KMS-11 (cell line): ENCODE data around the gene SLC39A9.

Experiments
- H2AFZ ChIP-seq: fragments of 200-600 bp; sonication (generic); 2 replicates; pipeline ENCODE4 v1.6.1; 2016; ENCODE audit warnings: antibody characterized with exemption, mixed run types, low read depth
- H3K27ac ChIP-seq: fragments of 200-600 bp; sonication (generic); 2 replicates; pipeline ENCODE4 v1.6.1; 2016; ENCODE audit warnings: mild to moderate bottlenecking, mixed run types
- H3K27me3 ChIP-seq: fragments of 200-600 bp; sonication (generic); 2 replicates; pipeline ENCODE4 v1.6.1; 2017; ENCODE audit warnings: mild to moderate bottlenecking, low read depth, mixed run types, moderate library complexity; ENCODE audit not compliant: insufficient read depth
- H3K36me3 ChIP-seq: fragments of 200-600 bp; sonication (generic); 2 replicates; pipeline ENCODE4 v1.6.1; 2017; ENCODE audit warnings: mild to moderate bottlenecking, mixed run types; ENCODE audit not compliant: insufficient read depth
- H3K4me1 ChIP-seq: fragments of 200-600 bp; sonication (generic); 2 replicates; pipeline ENCODE4 v1.6.1; 2016; ENCODE audit warnings: mild to moderate bottlenecking, low read depth, mixed run types; ENCODE audit not compliant: poor library complexity, severe bottlenecking
- H3K4me2 ChIP-seq: fragments of 200-600 bp; sonication (generic); 2 replicates; pipeline ENCODE4 v1.7.0; 2016; ENCODE audit warnings: mild to moderate bottlenecking, mixed run types
- H3K4me3 ChIP-seq: fragments of 200-600 bp; sonication (generic); IDR thresholded peaks from 2 replicates; pipeline ENCODE4 v1.6.1; 2017; ENCODE audit warnings: low read depth, low read length, mixed read lengths; ENCODE audit not compliant: insufficient read depth
- H3K79me2 ChIP-seq: fragments of 200-600 bp; sonication (generic); 2 replicates; pipeline ENCODE4 v1.6.1; 2016; ENCODE audit warnings: low read depth, mixed run types; ENCODE audit not compliant: insufficient read depth
- H3K9ac ChIP-seq: fragments of 200-600 bp; sonication (generic); 2 replicates; pipeline ENCODE4 v1.6.1; 2016; ENCODE audit warnings: mild to moderate bottlenecking, mixed run types
- H4K20me1 ChIP-seq: fragments of 200-600 bp; sonication (generic); 2 replicates; pipeline ENCODE4 v1.6.1; 2016; ENCODE audit warnings: mild to moderate bottlenecking, mixed run types; ENCODE audit not compliant: insufficient read depth
- TF ChIP-seq, protein P1 (sequence below): fragments of 200-600 bp; sonication (generic); conservative IDR thresholded peaks from 2 replicates; pipeline ENCODE4 v1.6.1; 2017; ENCODE audit warnings: low read depth, mild to moderate bottlenecking, antibody characterized with exemption, low read length, moderate library complexity, mixed read lengths

Gene SLC39A9

GRCh38 chr14:69375182-69375581 lies 23.3 kb upstream of the SLC39A9 start:
- H2AFZ ChIP-seq = no peak overlapping the region
- TF ChIP-seq, protein P1, sequence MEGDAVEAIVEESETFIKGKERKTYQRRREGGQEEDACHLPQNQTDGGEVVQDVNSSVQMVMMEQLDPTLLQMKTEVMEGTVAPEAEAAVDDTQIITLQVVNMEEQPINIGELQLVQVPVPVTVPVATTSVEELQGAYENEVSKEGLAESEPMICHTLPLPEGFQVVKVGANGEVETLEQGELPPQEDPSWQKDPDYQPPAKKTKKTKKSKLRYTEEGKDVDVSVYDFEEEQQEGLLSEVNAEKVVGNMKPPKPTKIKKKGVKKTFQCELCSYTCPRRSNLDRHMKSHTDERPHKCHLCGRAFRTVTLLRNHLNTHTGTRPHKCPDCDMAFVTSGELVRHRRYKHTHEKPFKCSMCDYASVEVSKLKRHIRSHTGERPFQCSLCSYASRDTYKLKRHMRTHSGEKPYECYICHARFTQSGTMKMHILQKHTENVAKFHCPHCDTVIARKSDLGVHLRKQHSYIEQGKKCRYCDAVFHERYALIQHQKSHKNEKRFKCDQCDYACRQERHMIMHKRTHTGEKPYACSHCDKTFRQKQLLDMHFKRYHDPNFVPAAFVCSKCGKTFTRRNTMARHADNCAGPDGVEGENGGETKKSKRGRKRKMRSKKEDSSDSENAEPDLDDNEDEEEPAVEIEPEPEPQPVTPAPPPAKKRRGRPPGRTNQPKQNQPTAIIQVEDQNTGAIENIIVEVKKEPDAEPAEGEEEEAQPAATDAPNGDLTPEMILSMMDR = no peak
- H3K4me2 ChIP-seq = no peak overlapping the region
- H3K4me1 ChIP-seq = peaks cover 16% of the 10 kb centered on the region
- no peaks in the 10 kb centered on the region for H4K20me1 ChIP-seq
- H3K4me3 ChIP-seq = no peak overlapping the region
- no peaks in the 10 kb centered on the region for H3K27me3 ChIP-seq
- H3K9ac ChIP-seq = no peak overlapping the region
- no peaks in the 10 kb centered on the region for H3K79me2 ChIP-seq
- no peaks in the 10 kb centered on the region for H3K36me3 ChIP-seq
- no peak overlapping the region for H3K27ac ChIP-seq

GRCh38 chr14:69375722-69376121 lies 22.8 kb upstream of the SLC39A9 start:
- Histone ChIP-seq H2AFZ (no peak overlapping the region), H3K4me2 (no peak overlapping the region), H4K20me1 (no peaks in the 10 kb centered on the region), H3K4me3 (no peak overlapping the region), H3K27ac (no peak overlapping the region), H3K79me2 (no peaks in the 10 kb centered on the region), H3K36me3 (no peaks in the 10 kb centered on the region), H3K9ac (no peak overlapping the region), H3K27me3 (no peaks in the 10 kb centered on the region), H3K4me1 (peaks cover 16% of the 10 kb centered on the region)
- TF ChIP-seq, protein P1 = no peak

- H3K36me3 ChIP-seq = no peaks in the 10 kb centered on the region
- no peak overlapping the region for H3K27ac ChIP-seq
- H3K27me3 ChIP-seq = no peaks in the 10 kb centered on the region
- H4K20me1 ChIP-seq = no peaks in the 10 kb centered on the region
- no peak overlapping the region for H2AFZ ChIP-seq
- no peaks in the 10 kb centered on the region for H3K79me2 ChIP-seq
- H3K4me1 ChIP-seq = peaks cover 16% of the 10 kb centered on the region
- no peak overlapping the region for H3K4me3 ChIP-seq
- no peak overlapping the region for H3K9ac ChIP-seq
- no peak overlapping the region for H3K4me2 ChIP-seq
- TF ChIP-seq, protein P1 = no peak
Observed at GRCh38 chr14:69376439-69376838, 22.1 kb upstream of the SLC39A9 start.

GRCh38 chr14:69378274-69378673 lies 20.2 kb upstream of the SLC39A9 start:
- Histone ChIP-seq H3K36me3 (no peaks in the 10 kb centered on the region), H3K4me3 (no peak overlapping the region), H3K27ac (no peak overlapping the region), H4K20me1 (no peaks in the 10 kb centered on the region), H3K4me1 (peaks cover 16% of the 10 kb centered on the region), H3K79me2 (no peaks in the 10 kb centered on the region), H2AFZ (no peak overlapping the region), H3K4me2 (0 out of 2 replicates have a peak overlapping the region, but pooled peaks have one; percentile 33), H3K9ac (no peak overlapping the region), H3K27me3 (no peaks in the 10 kb centered on the region)
- TF ChIP-seq, protein P1 = no peak
